Measurements from ENCODE around the gene ENTR1. TPM values are rescaled to one million over a fixed set of nuclear protein-coding genes. Genes with fewer than 3 reads are reported as not detected.

ENTR1 gene
- total RNA-seq, 1 experiment from 2014 or later, result 196 TPM

DNA sequence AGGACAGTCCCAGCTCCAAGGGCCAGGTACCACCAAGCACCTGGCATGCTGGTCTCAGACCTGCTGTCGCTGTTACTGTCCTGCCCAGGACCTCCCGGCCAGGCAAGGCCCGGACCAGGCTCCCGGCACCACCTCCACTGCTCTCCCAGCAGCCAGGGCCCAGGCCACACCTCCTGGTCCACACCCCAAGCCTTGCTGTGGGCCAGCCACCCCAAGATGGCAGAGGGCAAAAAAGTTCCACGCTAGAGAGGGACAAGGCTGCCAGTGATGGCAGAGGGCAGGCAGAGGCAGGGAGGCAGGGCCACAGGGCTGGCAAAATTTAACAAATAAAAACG is 48.0 kb downstream of the ENTR1 start:
- DNase-seq (ENCODE audit: low spot score), result no peak

DNA sequence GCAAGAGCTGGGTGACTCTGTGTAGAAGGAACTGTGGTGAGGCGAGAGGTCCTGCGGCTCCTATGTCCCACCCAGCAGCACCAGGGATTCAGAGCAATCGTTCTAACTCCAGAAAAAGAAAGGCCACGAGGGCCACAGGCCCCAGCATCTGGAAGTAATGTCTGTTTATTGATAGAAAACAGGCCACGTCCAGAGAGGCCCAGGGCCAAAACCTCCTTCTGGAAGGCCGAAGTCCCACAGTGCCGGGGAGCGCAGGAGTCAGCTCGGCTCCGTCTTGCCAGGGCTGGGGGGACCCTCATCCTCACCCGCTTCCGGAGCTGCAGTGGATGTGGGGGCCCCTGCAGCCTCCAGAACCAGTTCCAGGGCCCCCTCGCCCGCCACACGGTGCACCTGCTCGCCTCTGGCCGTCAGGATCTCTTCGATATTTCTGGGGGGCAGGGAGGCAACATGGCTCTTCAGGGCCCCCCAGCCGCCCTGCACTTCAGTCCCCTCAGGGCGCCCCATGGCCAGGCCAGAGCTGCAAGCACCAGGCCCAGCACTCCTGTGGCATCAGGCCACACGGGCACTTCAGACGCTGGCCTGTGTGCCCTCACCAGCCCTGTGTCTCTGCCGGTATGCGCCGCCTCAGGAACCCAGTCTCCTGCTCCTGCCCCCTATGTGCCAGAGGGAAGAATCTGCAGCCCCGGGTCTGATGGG is 48.5 kb downstream of the ENTR1 start:
- no peak for DNase-seq (ENCODE audit: low spot score)

DNA sequence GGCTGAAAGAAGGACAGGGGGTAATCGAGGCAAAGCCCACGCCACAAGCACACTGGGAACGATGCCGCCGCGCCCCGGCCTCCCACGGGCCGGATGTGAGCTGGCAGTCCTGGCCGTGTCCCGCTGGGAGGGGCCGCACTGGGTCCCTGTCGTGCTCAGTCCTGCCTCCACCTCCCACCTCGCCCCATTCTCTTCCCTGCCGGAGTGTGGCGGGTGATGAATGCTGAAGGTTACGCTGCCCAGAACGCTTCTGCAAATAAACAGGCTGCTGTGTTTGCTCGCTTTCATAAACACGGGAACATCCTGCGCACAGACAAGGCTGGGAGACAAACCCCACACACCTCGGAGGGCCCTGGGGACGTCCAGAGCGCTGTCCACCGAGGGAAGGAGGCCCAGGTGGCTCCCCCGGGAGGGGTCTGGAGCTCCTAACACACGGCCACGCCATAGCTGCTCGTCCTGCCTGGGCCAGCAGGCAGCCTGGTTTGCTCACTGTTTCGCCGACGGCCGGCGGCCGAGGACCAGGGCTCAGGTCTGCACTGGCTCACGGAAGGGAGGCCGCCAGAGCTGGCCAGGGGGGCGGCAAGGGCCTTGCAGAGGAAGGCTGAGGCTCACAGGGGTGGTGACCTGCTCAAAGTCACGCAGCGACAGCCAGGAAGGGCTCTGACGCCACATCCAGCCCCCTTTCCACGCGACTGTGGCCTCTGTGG is 49.2 kb downstream of the ENTR1 start:
- DNase-seq (ENCODE audit: low spot score), result no peak

DNA sequence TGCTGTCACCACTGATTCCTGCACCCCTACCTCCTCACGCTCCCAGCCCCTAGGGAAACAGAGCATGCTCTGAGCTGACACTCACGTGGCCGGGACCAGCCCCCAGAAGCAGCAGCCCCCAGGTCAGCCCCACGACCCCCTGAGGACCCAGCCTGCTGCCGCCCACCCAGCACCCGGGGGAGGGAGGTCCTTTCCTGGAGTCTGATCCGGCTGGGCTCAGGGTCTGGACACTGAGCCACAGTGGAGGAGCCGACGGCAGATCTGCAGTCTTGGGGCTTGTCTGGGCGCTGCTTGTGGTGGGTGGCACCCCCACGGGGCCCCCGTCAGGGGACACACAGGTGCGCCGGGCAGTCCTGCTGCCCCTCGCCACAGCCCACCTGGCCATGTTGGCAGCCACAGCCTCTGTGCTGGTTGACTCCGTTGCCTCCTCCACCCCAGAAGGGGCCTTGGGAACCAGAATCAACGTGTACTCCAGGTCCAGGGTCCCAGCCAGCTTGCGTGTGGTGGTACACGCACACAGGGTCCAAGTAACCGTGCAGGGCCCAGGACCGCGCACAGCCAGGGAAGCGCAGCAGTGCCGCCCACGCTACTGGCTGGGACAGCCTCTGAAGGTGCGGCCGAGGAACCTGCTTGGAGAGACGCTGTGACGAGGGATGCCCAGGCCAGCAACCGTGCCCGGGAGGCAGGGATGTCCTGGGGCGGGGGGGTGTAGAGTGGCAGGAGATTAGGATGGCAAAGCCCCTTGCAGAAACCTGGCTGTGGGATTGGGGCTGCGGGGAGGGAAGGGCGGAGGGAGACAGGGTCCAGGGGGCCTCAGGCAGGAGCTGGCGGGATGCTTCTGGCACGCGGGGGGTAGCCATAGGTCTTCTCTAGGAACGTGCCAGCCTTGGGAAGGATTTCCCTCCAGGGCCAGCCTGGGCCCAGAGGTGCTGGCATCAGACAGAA is 50.4 kb downstream of the ENTR1 start:
- no peak for DNase-seq (ENCODE audit: low spot score)

DNA sequence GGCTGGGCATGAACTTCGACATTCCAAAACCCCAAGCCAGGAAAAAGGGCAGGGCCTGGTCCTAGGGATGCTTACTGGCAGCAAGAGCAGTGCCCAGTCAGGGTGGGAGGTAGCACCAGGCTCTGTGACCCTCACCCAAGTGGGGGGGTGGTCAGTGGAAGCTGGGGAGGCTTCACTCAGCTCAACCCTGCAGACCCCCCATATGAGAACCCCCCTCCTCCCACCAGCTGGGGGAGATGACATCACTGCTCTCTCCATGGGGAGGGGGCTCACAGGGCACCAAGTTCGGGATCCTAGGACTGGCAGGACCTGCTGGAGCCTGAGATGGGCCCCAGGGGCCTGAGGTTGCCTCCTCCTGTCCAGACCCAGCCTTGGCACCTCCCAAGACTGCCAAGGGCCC is 51.5 kb downstream of the ENTR1 start:
- no peak for DNase-seq (ENCODE audit: low spot score)

DNA sequence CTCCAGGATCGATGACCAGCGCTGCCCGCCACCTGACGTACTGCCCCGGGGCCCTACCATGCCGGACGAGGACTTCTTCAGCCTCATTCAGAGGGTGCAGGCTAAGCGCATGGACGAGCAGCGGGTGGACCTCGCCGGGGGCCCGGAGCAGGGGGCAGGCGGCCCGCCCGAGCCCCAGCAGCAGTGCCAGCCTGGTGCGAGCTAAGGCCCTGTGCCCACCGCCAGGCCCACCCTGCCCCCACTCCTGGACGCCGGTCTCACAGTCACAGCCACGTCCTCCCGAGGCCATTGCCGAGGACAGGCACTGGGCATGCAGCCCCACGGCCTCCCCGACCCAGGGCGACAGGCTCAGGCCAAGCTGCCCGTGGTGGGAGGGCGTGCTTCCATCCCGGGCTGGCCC is 52.4 kb downstream of the ENTR1 start:
- DNase-seq (ENCODE audit: low spot score), result no peak

DNA sequence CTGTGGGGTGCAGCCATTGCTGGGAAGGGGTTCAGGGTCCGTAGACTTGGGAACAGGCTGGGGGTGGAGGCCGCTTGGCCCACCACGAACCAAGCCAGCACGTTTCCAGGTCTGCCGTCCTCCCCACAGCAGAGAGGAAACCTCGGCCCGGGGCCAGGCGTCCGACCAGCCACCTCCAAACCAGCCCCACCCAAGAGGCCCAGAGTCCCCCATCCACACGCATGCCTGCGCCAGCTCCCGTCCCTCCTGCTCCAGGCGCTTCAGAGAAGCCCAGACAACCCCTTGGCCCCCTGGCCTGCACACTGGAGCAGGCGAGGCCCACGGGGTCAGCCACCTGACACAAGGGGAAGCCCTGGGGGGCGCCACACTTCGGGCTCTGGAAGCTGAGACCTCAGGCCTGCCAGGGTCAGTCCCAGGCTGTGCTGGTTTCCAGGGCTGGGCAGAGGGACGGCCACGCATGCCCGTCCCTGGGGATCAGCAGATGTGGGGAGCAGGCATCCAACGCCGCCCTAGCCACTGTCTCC is 53.1 kb downstream of the ENTR1 start:
- DNase-seq (ENCODE audit: low spot score), result no peak

DNA sequence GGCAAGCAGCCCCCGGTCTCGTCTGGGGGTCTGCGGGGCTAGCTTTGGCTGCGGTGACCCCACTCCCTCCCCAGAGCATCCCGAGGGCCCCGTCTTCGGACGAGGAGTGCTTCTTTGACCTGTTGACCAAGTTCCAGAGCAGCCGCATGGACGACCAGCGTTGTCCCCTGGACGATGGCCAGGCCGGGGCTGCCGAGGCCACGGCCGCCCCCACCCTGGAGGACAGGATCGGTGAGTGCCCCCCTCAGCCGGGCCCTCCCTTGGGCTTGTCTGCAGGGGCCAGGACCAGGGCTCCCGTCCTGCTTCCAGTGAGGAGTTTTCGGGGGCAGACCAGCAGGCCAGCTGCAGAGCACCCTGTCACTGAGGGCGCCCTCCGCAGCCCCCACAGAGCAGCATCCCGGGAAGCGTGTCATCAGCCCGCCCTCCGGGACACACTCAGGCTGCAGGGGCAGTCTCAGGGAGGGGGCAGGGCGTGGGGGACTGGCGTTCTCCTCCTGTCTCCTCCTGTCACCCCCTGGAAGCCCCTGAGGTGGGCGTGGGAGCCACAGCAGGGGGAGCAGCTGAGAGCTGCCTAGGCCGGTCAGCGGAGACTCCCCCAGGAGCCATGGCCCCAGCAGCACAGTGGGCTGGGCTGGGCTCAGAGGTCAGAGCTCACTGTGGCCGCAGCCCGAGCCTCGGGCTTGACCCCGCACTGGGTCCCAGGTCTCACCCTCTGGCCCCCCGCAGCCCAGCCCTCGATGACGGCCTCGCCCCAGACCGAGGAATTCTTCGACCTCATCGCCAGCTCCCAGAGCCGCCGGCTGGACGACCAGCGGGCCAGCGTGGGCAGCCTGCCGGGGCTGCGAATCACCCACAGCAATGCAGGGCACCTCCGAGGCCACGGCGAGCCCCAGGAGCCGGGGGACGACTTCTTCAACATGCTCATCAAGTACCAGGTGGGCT is 54.5 kb downstream of the ENTR1 start:
- no peak for DNase-seq (ENCODE audit: low spot score)

DNA sequence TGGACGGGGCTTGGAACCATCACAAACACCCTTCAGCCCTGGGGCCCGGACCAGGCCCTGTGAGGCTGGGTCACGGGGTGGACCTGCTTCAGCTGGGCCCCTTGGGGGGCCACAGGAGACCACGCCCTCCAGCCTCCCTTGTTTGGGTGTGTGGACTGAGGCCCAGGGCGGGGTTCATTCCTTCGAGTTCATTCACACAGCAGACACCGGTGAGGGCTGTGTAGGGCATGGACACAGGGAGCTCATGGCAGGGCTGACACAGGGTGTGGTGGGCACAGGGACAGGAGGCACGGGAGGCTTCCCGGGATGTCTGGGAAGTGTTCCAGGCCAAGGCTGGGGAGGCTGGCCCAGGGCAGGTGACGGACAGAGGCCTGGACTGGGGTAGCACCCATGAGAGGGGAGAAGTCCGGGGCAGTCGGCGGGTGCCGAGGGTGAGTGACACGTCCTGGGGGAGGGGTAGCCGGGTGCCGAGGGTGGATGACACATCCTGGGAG is 55.8 kb downstream of the ENTR1 start:
- DNase-seq (ENCODE audit: low spot score), result no peak

DNA sequence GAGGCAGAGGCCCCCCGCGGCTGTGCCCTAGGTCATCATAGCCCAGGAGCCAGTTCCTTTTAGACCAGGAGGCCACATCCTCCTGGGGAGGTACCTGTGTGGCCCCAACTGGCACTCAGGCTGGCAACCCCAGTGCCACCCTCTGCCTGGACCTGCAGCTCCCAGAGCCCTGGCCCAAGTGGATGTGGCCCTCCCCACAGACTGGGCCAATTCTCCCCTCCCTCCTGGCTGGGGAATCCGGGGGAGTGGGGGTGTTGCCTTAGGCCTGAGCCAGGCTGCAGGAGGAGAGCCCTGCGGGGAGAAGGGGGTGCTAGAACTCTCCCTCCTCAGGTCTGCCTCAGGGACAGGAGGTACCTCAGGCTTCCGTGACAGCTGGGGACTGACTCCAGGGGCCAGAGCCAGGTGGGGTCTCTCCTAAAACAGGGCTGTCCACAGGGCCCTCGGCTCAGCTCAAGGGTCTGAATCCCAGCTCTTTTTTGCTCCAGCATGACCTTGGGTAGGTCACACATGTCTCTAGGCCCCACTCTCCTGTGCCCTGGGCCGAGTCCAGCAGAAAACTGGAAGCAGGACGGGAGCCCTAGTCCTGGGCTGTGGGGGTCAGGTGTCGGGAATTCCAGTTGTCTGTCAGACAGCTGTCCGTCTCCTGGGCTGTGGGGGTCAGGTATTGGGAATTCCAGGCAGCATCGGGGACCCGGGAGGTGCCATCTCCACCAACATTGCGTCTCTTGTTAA is 56.5 kb downstream of the ENTR1 start:
- DNase-seq (ENCODE audit: low spot score), result no peak

DNA sequence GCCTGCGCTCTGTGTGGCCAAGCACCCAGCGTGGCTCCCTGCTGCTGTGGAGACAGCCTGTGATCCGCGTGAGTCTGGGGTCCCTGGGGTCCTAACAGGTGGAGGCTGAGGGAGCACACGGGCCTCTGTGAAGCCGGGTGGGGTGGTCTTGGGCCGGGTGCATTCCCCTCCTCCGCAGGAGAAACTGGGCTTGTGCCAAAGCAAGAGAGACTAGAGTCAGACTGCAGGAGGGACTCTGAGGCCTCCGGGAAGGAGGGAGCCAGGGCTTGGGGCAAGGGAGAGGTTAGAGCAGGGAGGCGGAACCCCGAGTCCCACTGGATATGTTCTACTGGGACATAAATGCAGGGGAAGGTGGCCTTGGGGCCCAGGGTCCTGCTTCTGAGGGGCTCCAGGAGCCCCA is 57.3 kb downstream of the ENTR1 start:
- DNase-seq (ENCODE audit: low spot score), result no peak

DNA sequence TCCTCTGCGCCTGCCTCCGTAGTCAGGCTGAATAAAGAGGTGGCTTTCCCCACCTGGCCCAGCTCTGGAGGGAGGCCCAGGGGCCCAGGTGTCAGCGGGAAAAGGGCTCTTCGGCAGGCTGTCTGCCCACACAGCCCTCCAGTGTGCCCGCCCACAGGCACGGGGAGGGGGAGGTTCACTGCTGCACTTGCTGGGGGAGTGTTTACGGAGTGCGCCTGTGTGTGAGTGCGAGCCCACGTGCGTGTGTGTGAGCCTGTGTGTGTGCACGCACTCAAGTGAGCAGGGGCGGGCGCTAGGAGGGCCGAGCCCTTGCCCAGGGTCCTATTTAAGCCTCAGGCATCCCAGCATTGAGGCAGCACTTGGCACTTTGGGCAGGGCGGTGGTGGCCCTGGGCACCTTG is 57.7 kb downstream of the ENTR1 start:
- DNase-seq (ENCODE audit: low spot score), result no peak

Other genes starting within 250 kb of the ENTR1 start
- gene LHX3, start 205.5 kb downstream of the ENTR1 start, total RNA-seq (2014; rRNA removed; shearing (Covaris generic)), result not detected in 2 replicates
- 31.7 and 34.5 TPM in 2 replicates for gene QSOX2, start 164.8 kb downstream of the ENTR1 start, total RNA-seq (2014; rRNA removed; shearing (Covaris generic))
- gene CCDC187, start 106.5 kb downstream of the ENTR1 start, total RNA-seq (2014; rRNA removed; shearing (Covaris generic)), result 2.5 TPM in 2 replicates
- gene GPSM1, start 83.1 kb downstream of the ENTR1 start, total RNA-seq (2014; rRNA removed; shearing (Covaris generic)), result 1.4 TPM in 2 replicates
- 78.9 and 82.3 TPM in 2 replicates for gene DNLZ, start 46.9 kb downstream of the ENTR1 start, total RNA-seq (2014; rRNA removed; shearing (Covaris generic))
- 98.9 and 116 TPM in 2 replicates for gene CARD9, start 36.9 kb downstream of the ENTR1 start, total RNA-seq (2014; rRNA removed; shearing (Covaris generic))
- gene SNAPC4, start 10.4 kb downstream of the ENTR1 start, total RNA-seq (2014; rRNA removed; shearing (Covaris generic)), result 19.0 and 21.0 TPM in 2 replicates
- 147 and 152 TPM in 2 replicates for gene PMPCA, start within 50 bp of the ENTR1 start, total RNA-seq (2014; rRNA removed; shearing (Covaris generic))
- 15.9 and 16.4 TPM in 2 replicates for gene INPP5E, start 29.2 kb upstream of the ENTR1 start, total RNA-seq (2014; rRNA removed; shearing (Covaris generic))
- 37.9 and 43.5 TPM in 2 replicates for gene SEC16A, start 72.4 kb upstream of the ENTR1 start, total RNA-seq (2014; rRNA removed; shearing (Covaris generic))
- 39.8 and 57.7 TPM in 2 replicates for gene NOTCH1, start 135.4 kb upstream of the ENTR1 start, total RNA-seq (2014; rRNA removed; shearing (Covaris generic))